Omental fat pad (tissue), 4 donors: ENCODE data around the gene SDS. TPM values are rescaled to one million over a fixed set of nuclear protein-coding genes. Genes with fewer than 3 reads are reported as not detected.

ENCODE experiments used
- ATAC-seq: fragments of 150-250 bp; one replicate; pipeline ENCODE4 v1.9.1; 2016; ENCODE audit warnings: mild to moderate bottlenecking, moderate library complexity; ENCODE audit not compliant: low FRiP score
- DNase-seq: peaks from one replicate; pipeline ENCODE4 v3.0.0-alpha.2; 2019; ENCODE audit warnings: low spot score
- CTCF ChIP-seq, 3 donors: fragments of 450-650 bp; IDR thresholded peaks; one replicate each; pipeline ENCODE4 v1.5.1; 2016 to 2017; ENCODE audit warnings: antibody characterized with exemption in 3 of 3, mild to moderate bottlenecking in 3 of 3, moderate library complexity in 2 of 3
- total RNA-seq, 4 donors: library from RNA; depleted of rRNA; stranded (reverse); fragments of >200 nt; gene quantifications; one replicate each; pipeline ENCODE4 v1.1.0, GENCODE V29; 2016

The SDS gene
- total RNA-seq, 4 donors from 2014 or later: 0.63 to 52.1 (median 3.3) TPM

- no peak for TF ChIP-seq CTCF (IDR thresholded peaks at IDR 0.05)
- no peak for ATAC-seq
- no peak for DNase-seq
Measured at GRCh38 chr12:113378291-113378690, 25.4 kb downstream of the SDS start.

- DNase-seq (no peak), ATAC-seq (no peak)
- TF ChIP-seq CTCF (IDR thresholded peaks at IDR 0.05): no peak
Measured at GRCh38 chr12:113374823-113375428, 28.8 kb downstream of the SDS start.

GRCh38 chr12:113373969-113374368, 29.7 kb downstream of the SDS start:
- ATAC-seq (no peak), DNase-seq (no peak)
- TF ChIP-seq CTCF (IDR thresholded peaks at IDR 0.05): no peak

GRCh38 chr12:113373440-113373839, 30.2 kb downstream of the SDS start:
- ATAC-seq (no peak), DNase-seq (no peak)
- no peak for TF ChIP-seq CTCF (IDR thresholded peaks at IDR 0.05)

GRCh38 chr12:113372371-113372770, 31.3 kb downstream of the SDS start:
- ATAC-seq (no peak), DNase-seq (no peak)
- TF ChIP-seq CTCF (IDR thresholded peaks at IDR 0.05): no peak

- no peak for TF ChIP-seq CTCF (IDR thresholded peaks at IDR 0.05)
- ATAC-seq: no peak
- no peak for DNase-seq
Measured at GRCh38 chr12:113371808-113372207, 31.9 kb downstream of the SDS start.

- DNase-seq: no peak
- no peak for ATAC-seq
Measured at GRCh38 chr12:113370923-113371682, 32.6 kb downstream of the SDS start.

More at GRCh38 chr12:113370923-113371682, 32.6 kb downstream of the SDS start:
- TF ChIP-seq CTCF (IDR thresholded peaks at IDR 0.05): no peak
